Activated naive CD8-positive, alpha-beta T cell treated with anti-CD3 and anti-CD28 coated beads, Interleukin-2, amount 10 ng/mL, durations not matched to agents 7 days and 5 days (primary cell): Measurements from ENCODE around the gene SLC30A10. TPM values are rescaled to one million over a fixed set of nuclear protein-coding genes. Genes with fewer than 3 reads are reported as not detected.
"Not testable (repeated sequence)": the region's sequence is repeated elsewhere in the genome, so short reads cannot be mapped to it uniquely, and the experiment has no call there.

Experiments
- ATAC-seq: fragments of 150-1000 bp; cut with Tn5 transposase; one replicate; pipeline ENCODE4 v1.10.0; 2021; ENCODE audit warnings: low read depth, moderate library complexity
- POLR2A ChIA-PET: fragments of 350-600 bp; sonication (Branson Sonifier 250); formaldehyde crosslinking; loops from one replicate; lab custom pipeline; 2021; ENCODE audit warnings: antibody characterized with exemption; lab: Charles Lee
- DNase-seq: peaks from one replicate; pipeline ENCODE4 v3.0.0; 2021
- H3K27ac Mint-ChIP-seq: one replicate; pipeline ENCODE4 v1.8.0; 2022; ENCODE audit warnings: mild to moderate bottlenecking, mixed read lengths
- H3K27me3 Mint-ChIP-seq: one replicate; pipeline ENCODE4 v1.8.0; 2022; ENCODE audit warnings: mild to moderate bottlenecking, moderate library complexity, mixed read lengths
- H3K36me3 Mint-ChIP-seq: one replicate; pipeline ENCODE4 v1.8.0; 2021; ENCODE audit warnings: mild to moderate bottlenecking, mixed read lengths
- H3K4me1 Mint-ChIP-seq: one replicate; pipeline ENCODE4 v1.8.0; 2021; ENCODE audit warnings: mixed read lengths
- H3K4me3 Mint-ChIP-seq: one replicate; pipeline ENCODE4 v1.8.0; 2022; ENCODE audit warnings: mild to moderate bottlenecking, moderate library complexity, mixed read lengths
- H3K9me3 Mint-ChIP-seq: one replicate; pipeline ENCODE4 v1.8.0; 2021; ENCODE audit warnings: mixed read lengths
- total RNA-seq, 2 experiments: library from RNA; stranded (reverse); gene quantifications; one replicate each; pipeline ENCODE4 v1.2.3, GENCODE V29; 2021

SLC30A10 gene
- total RNA-seq, 2 experiments from 2014 or later: not detected

DNA sequence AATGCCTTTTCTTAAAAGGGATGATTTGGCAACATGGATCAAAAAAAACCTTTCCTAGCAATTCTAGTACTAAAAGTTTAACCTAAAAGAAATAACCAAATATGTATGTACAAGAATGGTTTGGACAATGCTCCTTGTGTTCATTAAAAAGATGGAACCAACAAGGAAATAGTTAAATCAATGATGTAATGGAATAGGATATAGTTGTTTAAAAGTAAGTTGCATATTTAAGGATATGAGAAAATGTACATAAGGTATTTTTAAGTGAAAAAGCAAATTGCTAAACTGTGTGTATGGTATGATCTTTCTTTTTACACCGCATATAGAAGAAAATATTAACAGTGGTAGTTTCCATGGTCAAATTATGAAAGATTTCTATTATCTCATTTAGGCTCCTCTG lies 12.1 kb downstream of the SLC30A10 start:
- DNase-seq (no peak), ATAC-seq (no peak)
- Mint-ChIP-seq H3K4me1 (no peaks in the 10 kb centered on the region), H3K27me3 (peaks cover 1% of the 10 kb centered on the region), H3K36me3 (no peaks in the 10 kb centered on the region), H3K27ac (no peak overlapping the region), H3K9me3 (no peaks in the 10 kb centered on the region), H3K4me3 (no peak overlapping the region)
- POLR2A ChIA-PET: no interaction called here

DNA sequence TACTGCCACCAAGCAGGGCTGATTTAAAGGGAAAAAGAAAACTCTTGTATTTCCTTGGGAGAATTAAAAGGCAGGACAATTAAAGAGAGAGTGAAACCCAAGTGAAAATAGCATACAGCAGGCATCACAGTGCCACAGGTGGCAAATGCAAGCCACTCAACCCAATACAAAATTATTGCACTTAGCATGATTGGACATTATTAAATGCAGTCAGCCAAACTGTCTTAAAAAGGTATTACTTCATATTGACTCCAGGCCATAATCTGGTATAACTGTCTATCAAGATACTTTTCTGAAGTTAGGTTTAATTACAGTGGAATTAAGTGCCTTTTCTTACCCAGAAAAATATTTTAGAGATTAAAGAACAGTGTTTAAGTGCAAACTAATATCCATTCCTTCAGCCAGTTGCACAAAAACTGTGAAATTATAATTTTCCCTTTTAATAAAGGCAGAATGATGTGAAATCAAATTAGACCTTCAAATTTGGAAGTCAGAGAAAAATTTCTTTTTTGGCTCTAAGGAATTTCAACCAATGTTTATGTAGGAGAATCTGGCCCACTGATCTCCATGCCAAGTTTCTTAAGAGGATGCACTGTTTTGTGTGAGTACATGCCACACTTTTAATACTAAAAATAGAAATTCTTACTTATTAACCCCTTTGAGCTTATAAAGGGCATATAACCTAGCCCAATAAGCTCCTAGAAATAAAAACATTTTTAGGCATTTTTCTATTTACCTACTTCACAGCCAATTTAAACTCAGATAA lies 15.2 kb downstream of the SLC30A10 start:
- POLR2A ChIA-PET: no interaction called here
- H3K27me3 Mint-ChIP-seq: peaks cover 3% of the 10 kb centered on the region
- H3K4me1 Mint-ChIP-seq: no peaks in the 10 kb centered on the region
- no peak overlapping the region for H3K4me3 Mint-ChIP-seq
- H3K9me3 Mint-ChIP-seq: no peaks in the 10 kb centered on the region
- no peak overlapping the region for H3K27ac Mint-ChIP-seq
- ATAC-seq (no peak), DNase-seq (no peak)
- H3K36me3 Mint-ChIP-seq: no peaks in the 10 kb centered on the region

DNA sequence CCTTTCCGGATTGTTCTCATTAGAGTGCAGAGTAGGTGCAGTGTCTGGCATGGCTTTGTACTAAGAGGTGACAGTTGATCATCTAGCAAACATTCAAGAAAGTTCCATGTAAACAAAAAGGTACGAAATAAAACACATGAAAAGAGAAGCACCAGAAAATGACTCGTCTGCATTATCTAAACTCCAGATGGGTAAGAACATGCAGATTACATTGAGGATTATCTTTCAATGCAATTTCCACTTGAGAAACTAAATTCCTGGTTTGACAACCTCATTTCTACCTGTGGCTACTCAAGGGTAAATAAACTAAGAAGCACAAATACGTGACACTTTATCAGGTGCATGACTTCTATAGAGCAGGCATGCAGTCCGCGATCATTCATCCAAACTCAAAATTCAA lies 17.6 kb downstream of the SLC30A10 start:
- H3K36me3 Mint-ChIP-seq: no peaks in the 10 kb centered on the region
- POLR2A ChIA-PET: no interaction called here
- no peak overlapping the region for H3K27ac Mint-ChIP-seq
- peaks cover 9% of the 10 kb centered on the region for H3K4me1 Mint-ChIP-seq
- no peaks in the 10 kb centered on the region for H3K9me3 Mint-ChIP-seq
- H3K27me3 Mint-ChIP-seq: peaks cover 9% of the 10 kb centered on the region
- no peak for ATAC-seq
- H3K4me3 Mint-ChIP-seq: no peak overlapping the region
- no peak for DNase-seq

DNA sequence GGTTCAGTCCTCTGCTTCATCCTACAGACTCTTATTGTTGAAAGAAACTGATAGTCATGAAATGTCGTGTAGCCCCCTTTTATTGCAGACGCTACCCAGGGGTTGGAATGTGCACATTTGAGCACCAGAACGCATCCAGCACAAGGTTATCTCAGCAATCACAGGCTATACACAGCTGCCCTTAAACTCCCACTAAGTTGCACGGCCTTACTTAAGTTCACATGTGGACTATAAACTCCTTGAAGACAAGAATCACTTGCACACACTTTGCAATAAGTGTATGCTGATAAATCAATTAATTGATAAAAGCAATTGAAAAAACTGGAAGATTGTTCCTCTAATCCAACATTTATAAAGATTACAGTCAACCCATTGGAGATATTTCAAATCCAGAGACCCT lies 18.9 kb downstream of the SLC30A10 start:
- H3K27ac Mint-ChIP-seq: no peak overlapping the region
- H3K4me1 Mint-ChIP-seq: peaks cover 9% of the 10 kb centered on the region
- POLR2A ChIA-PET: no interaction called here
- no peaks in the 10 kb centered on the region for H3K36me3 Mint-ChIP-seq
- DNase-seq (no peak), ATAC-seq (no peak)
- no peak overlapping the region for H3K4me3 Mint-ChIP-seq
- peaks cover 9% of the 10 kb centered on the region for H3K27me3 Mint-ChIP-seq
- H3K9me3 Mint-ChIP-seq: no peaks in the 10 kb centered on the region

DNA sequence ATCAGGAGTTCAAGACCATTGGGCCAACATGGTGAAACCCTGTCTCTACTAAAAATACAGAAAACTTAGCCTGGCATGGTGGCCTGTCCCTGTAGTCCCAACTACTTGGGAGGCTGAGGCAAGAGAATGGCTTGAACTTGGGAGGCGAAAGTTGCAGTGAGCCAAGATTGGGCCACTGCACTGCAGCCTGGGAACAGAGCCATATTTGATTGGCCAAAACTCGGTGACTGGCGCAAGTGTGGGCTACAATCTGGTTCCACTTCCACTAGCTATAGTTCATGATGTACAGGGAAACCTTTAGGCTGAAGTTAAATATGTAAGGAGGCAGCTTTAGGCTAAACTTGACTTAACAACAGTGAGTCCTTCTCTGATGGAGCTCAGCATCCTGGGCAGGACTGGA lies 20.2 kb downstream of the SLC30A10 start:
- no peak for DNase-seq
- Mint-ChIP-seq H3K36me3 (no peaks in the 10 kb centered on the region), H3K4me1 (peaks cover 9% of the 10 kb centered on the region), H3K4me3 (no peak overlapping the region), H3K27ac (no peak overlapping the region), H3K9me3 (no peaks in the 10 kb centered on the region), H3K27me3 (peaks cover 9% of the 10 kb centered on the region)
- no peak for ATAC-seq
- POLR2A ChIA-PET: no interaction called here

DNA sequence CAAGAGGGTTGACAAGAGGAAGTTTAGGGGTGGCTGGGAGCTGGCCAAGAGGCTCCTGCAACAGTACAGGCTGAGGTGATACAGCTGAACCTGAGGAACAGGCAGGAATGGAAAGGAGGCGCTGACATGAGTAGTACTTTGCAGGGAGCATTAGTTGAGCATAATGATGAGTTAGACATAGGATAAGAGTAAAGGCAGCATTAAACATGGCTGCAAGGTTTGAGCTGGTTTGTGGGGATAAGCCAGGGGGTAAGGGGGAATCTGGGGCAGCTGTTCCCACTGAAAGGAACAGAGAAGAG lies 20.6 kb downstream of the SLC30A10 start:
- Mint-ChIP-seq H3K4me1 (peaks cover 9% of the 10 kb centered on the region), H3K9me3 (no peaks in the 10 kb centered on the region), H3K36me3 (no peaks in the 10 kb centered on the region), H3K4me3 (no peak overlapping the region), H3K27ac (peak overlapping the region; percentile 4), H3K27me3 (peaks cover 9% of the 10 kb centered on the region)
- POLR2A ChIA-PET: no interaction called here
- no peak for ATAC-seq
- DNase-seq: no peak

DNA sequence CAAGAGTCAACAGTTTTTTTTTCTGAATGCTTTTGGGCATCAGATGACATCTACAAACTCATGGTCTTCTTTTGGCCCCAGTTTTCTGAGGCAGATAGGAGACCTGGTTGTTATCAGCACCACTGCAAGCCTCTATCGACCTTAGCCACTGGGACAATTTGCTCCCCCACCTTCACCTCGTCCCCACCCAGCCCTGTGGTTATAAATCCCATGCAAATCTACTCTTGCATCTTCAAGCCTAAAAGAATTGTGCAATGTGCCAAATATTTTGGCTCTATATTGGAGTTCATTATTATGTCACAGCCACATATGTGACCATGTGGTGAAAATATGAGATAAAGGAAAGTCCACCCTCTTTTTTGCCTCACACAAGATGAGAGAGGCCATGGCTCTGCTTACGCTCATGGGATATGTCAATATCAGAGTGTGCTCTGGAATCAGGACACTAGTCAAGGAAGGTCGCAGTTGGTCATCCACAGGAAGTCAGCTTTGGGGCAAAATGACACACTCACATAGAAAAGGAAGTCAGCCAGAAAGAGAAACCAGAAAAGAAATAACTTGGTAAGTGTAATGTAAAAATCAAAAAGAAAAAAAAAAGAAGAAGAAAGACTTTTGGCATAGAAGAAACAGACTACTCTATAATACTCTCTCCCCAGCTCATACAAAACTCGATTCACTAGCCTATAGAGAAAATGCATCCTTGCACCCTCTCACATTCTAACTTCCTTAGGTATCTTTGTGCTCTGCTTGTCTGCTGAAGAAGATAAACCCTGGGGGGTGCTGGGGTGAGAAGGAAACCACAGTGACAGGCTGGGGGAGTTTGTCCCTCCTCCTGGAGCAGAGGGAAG lies 21.2 kb downstream of the SLC30A10 start:
- Mint-ChIP-seq H3K27me3 (peaks cover 9% of the 10 kb centered on the region), H3K4me3 (no peak overlapping the region), H3K27ac (peak overlapping the region; percentile 4), H3K9me3 (no peaks in the 10 kb centered on the region), H3K36me3 (no peaks in the 10 kb centered on the region), H3K4me1 (peaks cover 9% of the 10 kb centered on the region)
- POLR2A ChIA-PET: no interaction called here
- ATAC-seq (no peak), DNase-seq (no peak)

DNA sequence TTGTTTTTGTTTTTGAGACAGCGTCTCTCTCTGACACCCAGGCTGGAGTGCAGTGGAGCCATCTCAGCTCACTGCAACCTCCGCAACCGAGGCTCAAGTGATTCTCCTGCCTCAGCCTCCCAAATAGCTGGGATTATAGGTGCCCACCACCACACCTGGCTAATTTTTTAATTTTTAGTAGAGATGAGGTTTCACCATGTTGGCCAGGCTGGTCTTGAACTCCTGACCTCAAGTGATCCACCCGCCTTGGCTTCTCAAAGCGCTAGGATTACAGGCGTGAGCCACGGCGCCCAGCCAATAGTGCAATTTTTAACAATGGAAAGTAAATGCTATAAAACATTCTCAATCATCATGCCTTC lies 21.8 kb downstream of the SLC30A10 start:
- H3K4me3 Mint-ChIP-seq, H3K4me1 Mint-ChIP-seq, POLR2A ChIA-PET, DNase-seq, H3K27me3 Mint-ChIP-seq, H3K9me3 Mint-ChIP-seq, ATAC-seq, H3K27ac Mint-ChIP-seq, H3K36me3 Mint-ChIP-seq: not testable (repeated sequence)

DNA sequence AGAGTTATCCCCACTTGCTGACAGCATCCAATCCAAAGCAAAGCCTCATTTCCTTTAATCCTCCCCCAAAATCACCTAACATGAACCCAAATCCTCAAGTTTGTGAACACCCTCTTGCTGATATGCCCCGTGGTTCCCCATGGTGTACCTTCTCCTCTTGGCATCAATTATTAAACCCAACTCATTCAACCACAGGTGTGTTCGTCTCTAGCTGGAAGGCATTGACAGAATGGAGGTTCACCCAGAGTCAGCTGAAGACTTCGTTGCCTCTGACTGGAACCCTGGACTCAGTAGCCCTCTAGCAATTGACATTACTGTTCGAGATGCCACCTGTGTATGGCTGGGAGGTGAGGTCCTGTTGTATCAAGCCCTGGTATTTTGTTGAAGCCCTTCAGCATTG lies 22.8 kb downstream of the SLC30A10 start:
- POLR2A ChIA-PET: no interaction called here
- H3K36me3 Mint-ChIP-seq: no peaks in the 10 kb centered on the region
- peaks cover 9% of the 10 kb centered on the region for H3K27me3 Mint-ChIP-seq
- no peak for ATAC-seq
- no peak overlapping the region for H3K4me3 Mint-ChIP-seq
- DNase-seq: no peak
- H3K9me3 Mint-ChIP-seq: no peaks in the 10 kb centered on the region
- H3K27ac Mint-ChIP-seq: no peak overlapping the region
- H3K4me1 Mint-ChIP-seq: peaks cover 9% of the 10 kb centered on the region

DNA sequence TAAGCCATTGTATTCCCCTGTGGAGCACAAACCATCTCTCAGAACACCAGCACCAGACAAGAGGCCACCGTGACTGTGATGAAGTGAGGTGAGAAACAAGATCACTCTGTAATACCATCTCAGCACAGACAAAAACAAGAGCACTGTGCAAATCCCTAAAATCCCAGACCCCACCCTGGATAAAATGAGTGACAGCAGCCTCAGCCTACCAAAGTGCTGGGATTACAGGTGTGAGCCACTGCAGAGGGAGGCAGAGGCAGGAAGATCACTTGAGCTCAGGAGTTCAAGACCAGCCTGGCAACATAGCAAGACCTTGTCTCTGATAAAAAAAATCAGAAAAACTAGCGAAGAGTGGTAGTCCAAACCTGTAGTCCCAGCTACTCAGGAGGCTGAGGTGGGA lies 23.4 kb downstream of the SLC30A10 start:
- DNase-seq (no peak), ATAC-seq (no peak)
- POLR2A ChIA-PET: no interaction called here
- Mint-ChIP-seq H3K27me3 (peaks cover 9% of the 10 kb centered on the region), H3K4me3 (no peak overlapping the region), H3K9me3 (no peaks in the 10 kb centered on the region), H3K36me3 (no peaks in the 10 kb centered on the region), H3K4me1 (peaks cover 9% of the 10 kb centered on the region), H3K27ac (no peak overlapping the region)

DNA sequence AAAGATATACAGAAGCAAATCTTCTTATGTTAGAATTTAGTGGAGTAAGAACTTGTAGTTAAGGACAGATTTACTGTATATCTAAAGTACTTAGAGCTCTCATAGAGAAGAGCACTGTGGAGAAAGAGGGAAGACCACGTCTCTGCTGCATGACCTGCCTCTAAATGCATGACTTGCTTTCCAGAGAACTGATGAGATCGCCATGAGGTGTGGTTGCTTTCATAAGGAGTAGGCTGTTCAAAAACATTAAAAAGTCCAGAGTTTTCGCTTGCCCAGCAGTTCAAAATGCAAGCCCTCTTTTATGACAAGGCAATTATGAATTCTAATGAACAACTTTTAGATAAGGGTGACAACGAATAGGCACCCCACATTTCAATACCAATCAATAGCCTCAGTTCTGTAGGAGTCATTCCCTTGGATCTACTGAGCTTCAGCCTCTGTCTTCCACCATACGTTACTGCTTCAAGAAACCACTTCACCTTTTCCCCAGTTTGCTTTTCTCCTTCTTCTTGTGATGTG lies 24.9 kb downstream of the SLC30A10 start:
- no peak overlapping the region for H3K4me3 Mint-ChIP-seq
- H3K4me1 Mint-ChIP-seq: peaks cover 9% of the 10 kb centered on the region
- ATAC-seq (no peak), DNase-seq (no peak)
- H3K27ac Mint-ChIP-seq: no peak overlapping the region
- no peaks in the 10 kb centered on the region for H3K9me3 Mint-ChIP-seq
- POLR2A ChIA-PET: no interaction called here
- H3K36me3 Mint-ChIP-seq: no peaks in the 10 kb centered on the region
- H3K27me3 Mint-ChIP-seq: peaks cover 9% of the 10 kb centered on the region

DNA sequence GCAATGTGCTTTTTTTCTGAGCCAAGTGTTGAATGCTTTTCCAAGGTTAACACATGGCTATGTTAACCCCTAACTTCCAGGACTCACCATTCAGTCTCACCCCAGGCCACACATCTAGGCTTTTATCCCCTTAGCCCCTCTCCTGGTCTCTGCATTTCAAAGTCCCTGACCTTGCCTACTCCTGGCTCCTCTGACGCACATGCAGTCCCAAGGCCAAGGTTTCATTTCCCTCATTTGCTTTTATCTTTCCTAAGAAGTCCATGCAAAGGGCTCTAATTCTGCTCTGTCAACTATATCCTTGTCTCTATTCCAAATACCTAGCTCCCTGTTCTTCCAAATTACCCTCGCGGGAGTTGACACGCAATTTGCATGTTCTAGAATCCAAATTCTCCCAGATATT lies 25.4 kb downstream of the SLC30A10 start:
- Mint-ChIP-seq H3K4me3 (no peak overlapping the region), H3K4me1 (peaks cover 9% of the 10 kb centered on the region), H3K9me3 (no peaks in the 10 kb centered on the region), H3K27ac (no peak overlapping the region), H3K27me3 (peaks cover 9% of the 10 kb centered on the region), H3K36me3 (no peaks in the 10 kb centered on the region)
- DNase-seq: no peak
- no peak for ATAC-seq
- POLR2A ChIA-PET: no interaction called here

DNA sequence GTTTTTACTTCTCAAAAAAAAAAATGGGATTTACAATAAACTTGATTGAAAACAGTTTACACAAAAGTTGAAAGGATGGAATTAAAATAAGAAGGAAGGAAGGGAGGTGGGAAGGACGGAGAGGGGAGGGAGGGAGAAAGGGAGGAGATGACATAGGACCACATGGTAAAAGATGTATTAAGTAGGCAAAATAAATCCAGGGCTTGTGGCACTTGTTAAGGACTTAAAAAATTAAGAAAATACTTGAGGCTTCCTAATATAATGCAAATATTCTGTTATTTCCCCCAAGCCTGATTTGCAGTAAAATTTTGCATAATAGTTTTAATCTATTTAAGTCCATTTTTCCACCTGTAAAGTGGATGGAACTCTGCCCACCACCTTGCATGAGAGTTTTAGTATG lies 27.5 kb downstream of the SLC30A10 start:
- peaks cover 5% of the 10 kb centered on the region for H3K27me3 Mint-ChIP-seq
- H3K4me1 Mint-ChIP-seq: no peaks in the 10 kb centered on the region
- H3K27ac Mint-ChIP-seq: no peak overlapping the region
- POLR2A ChIA-PET: no interaction called here
- H3K4me3 Mint-ChIP-seq: no peak overlapping the region
- no peak for DNase-seq
- H3K9me3 Mint-ChIP-seq: no peaks in the 10 kb centered on the region
- no peaks in the 10 kb centered on the region for H3K36me3 Mint-ChIP-seq
- no peak for ATAC-seq

DNA sequence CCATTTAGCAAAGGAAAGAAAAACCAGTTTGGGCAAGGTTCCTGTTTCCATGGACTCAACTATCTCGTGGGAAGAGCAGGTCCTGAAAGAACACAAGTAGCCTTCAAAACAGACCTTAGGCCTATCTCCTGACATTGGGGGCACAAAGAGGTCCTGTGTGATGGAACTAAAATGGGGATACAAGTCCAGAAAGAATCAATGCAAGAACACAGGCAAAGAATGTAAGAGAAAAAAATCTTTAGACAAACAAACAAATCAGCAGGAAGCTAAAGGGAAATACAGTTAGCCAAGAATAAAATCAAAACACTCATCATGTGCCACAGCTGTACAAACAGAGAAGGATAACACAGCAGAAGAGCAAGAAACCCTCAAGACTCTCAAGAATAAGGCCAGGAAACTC lies 28.2 kb downstream of the SLC30A10 start:
- no peaks in the 10 kb centered on the region for H3K36me3 Mint-ChIP-seq
- ATAC-seq (no peak), DNase-seq (no peak)
- POLR2A ChIA-PET: no interaction called here
- H3K4me1 Mint-ChIP-seq: no peaks in the 10 kb centered on the region
- no peak overlapping the region for H3K27ac Mint-ChIP-seq
- H3K27me3 Mint-ChIP-seq: peaks cover 5% of the 10 kb centered on the region
- H3K9me3 Mint-ChIP-seq: no peaks in the 10 kb centered on the region
- no peak overlapping the region for H3K4me3 Mint-ChIP-seq
